Kidney (tissue), 14 donors: ENCODE measurements around the gene ANKRD44. TPM values are rescaled to one million over a fixed set of nuclear protein-coding genes. Genes with fewer than 3 reads are reported as not detected.
A peak's percentile ranks its signal among the peaks of the same experiment; 100 is the strongest.

Source experiments
- DNase-seq, 5 donors: peaks; one replicate each; pipeline ENCODE4 v3.0.0-alpha.2; 2013 to 2020
- FAIRE-seq: peaks from 2 replicates; lab custom pipeline; 2012; peaks lifted over from hg19 to GRCh38; lab: Jason Lieb, UNC
- H3K27ac ChIP-seq, 2 donors: one replicate each; pipeline ENCODE4 v1.7.0; 2013; ENCODE audit warnings: low read depth in 2 of 2, low read length in 2 of 2, inconsistent platforms in 1 of 2
- H3K27me3 ChIP-seq: one replicate; pipeline ENCODE4 v1.7.1; 2013; ENCODE audit warnings: low read length, inconsistent platforms; ENCODE audit not compliant: control insufficient read depth, insufficient read depth
- H3K36me3 ChIP-seq, 3 donors: one replicate each; pipeline versions ENCODE4 v1.7.0 to v1.7.1; 2013; ENCODE audit warnings: low read length in 3 of 3, control low read depth in 1 of 3, inconsistent platforms in 1 of 3; ENCODE audit not compliant: insufficient read depth in 3 of 3, control insufficient read depth in 2 of 3
- H3K4me1 ChIP-seq, 3 donors: one replicate each; pipeline versions ENCODE4 v1.7.0 to v1.7.1; 2013; ENCODE audit warnings: low read length in 3 of 3, inconsistent platforms in 1 of 3, low read depth in 1 of 3; ENCODE audit not compliant: control insufficient read depth in 2 of 3, insufficient read depth in 2 of 3
- H3K4me3 ChIP-seq, 3 donors: one replicate each; pipeline versions ENCODE4 v1.7.0 to v1.8.1; 2013; ENCODE audit warnings: low read length in 3 of 3, control low read depth in 1 of 3, inconsistent platforms in 1 of 3
- H3K9ac ChIP-seq, 3 donors: one replicate each; pipeline versions ENCODE4 v1.7.0 to v1.7.1; 2013; ENCODE audit warnings: low read length in 3 of 3, control low read depth in 1 of 3, inconsistent platforms in 1 of 3
- H3K9me3 ChIP-seq, 3 donors: one replicate each; pipeline versions ENCODE4 v1.7.0 to v1.7.1; 2013; ENCODE audit warnings: low read length in 3 of 3, control low read depth in 1 of 3, inconsistent platforms in 1 of 3; ENCODE audit not compliant: control insufficient read depth in 2 of 3, insufficient read depth in 1 of 3
- CTCF ChIP-seq: IDR thresholded peaks from 3 replicates; pipeline ENCODE4 v1.5.1; 2012; ENCODE audit warnings: mild to moderate bottlenecking, moderate library complexity, borderline replicate concordance; ENCODE audit not compliant: insufficient read depth; ENCODE audit errors: extremely low read depth
- intact Hi-C: fragments of 100-400 bp; cut with DNase I; formaldehyde crosslinking; loops from one replicate; pipeline ENCODE4 v1.11.1; 2022
- polyA plus RNA-seq: library from polyadenylated mRNA; stranded (reverse); fragments of 350-450 nt; fragmentation: Illumina TruSeq; extraction: RNeasy Lipid Tissue Mini Kit (QIAGEN cat#74804); gene quantifications from one replicate; pipeline ENCODE4 v1.2.3, GENCODE V29; 2014; ENCODE audit warnings: low read depth, low replicate concordance; ENCODE audit not compliant: insufficient read depth
- total RNA-seq: library from RNA; stranded (reverse); fragmentation: NEBNext Ultra II Directional; extraction: Animal tissue kit (Norgen Biotek cat#: 25700); gene quantifications from one replicate; pipeline ENCODE4 v1.2.1, GENCODE V29; 2021
- donor health status: control.
- donor health status: control.
- donor health status: control.
- donor health status: control.
- donor health status: control.
- donor health status: DM: yes; HTN: yes; CAD: no.
- donor health status: Normal renal cell carcinoma (clear cell type).

Gene ANKRD44
- total and polyA plus RNA-seq, 2 donors from 2014 or later = 2.2 to 39.2 TPM

GRCh38 chr2:197210430-197210829 is 100.2 kb downstream of the ANKRD44 start:
- peak in 1 of 5 donors; percentile 20 for DNase-seq

DNA sequence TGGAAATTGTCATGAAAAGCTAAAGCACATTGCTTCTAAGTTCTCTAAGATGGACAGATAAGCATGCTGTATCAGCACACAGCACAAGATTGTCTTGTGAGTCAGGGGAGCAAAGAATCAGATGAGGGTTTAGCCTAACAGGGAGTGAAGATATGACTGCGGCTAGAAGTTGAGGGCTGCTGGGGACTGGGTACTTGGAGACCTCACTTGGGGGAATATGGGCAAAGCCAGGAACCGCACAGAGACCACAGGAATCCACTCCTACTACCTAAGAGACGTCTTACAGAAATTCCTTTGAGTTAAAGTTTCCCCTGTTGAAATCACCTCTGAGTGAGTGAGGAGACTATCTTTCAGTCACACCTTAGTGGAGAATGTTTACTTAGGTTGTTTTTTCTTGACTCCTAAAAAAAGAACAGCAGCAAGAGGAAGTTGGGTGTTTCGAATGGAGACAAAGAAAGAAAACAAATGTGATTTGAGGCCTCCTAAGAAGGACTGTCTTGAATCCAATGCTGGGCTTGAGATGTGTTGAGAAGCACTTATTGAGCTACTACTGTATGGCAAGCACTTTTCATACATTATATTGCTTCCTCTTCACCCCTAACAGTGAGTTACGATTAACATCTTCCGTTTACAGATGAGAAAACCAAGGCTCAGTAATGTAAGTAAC is 100.7 kb downstream of the ANKRD44 start:
- H3K4me1 ChIP-seq = peaks cover 0 to 3% (median 2%) of the 10 kb centered on the region in 3 donors
- intact Hi-C loops = no loop called here
- H3K27ac ChIP-seq = no peak overlapping the region
- no peaks in the 10 kb centered on the region for H3K9me3 ChIP-seq
- FAIRE-seq (no peak), DNase-seq (no peak)
- no peaks in the 10 kb centered on the region for H3K36me3 ChIP-seq
- H3K27me3 ChIP-seq = no peaks in the 10 kb centered on the region
- TF ChIP-seq CTCF = no peak
- no peak overlapping the region for H3K9ac ChIP-seq
- H3K4me3 ChIP-seq = no peak overlapping the region

More at GRCh38 chr2:197210430-197210829, 100.2 kb downstream of the ANKRD44 start:
- Histone ChIP-seq H3K27me3 (no peaks in the 10 kb centered on the region), H3K36me3 (no peaks in the 10 kb centered on the region), H3K27ac (no peak overlapping the region), H3K4me3 (no peak overlapping the region), H3K9me3 (no peaks in the 10 kb centered on the region), H3K9ac (no peak overlapping the region), H3K4me1 (peaks cover 0 to 3% (median 2%) of the 10 kb centered on the region in 3 donors)
- TF ChIP-seq CTCF = no peak
- intact Hi-C loops = no loop called here
- FAIRE-seq = no peak

GRCh38 chr2:197209246-197209645 is 101.3 kb downstream of the ANKRD44 start:
- DNase-seq (peak in 1 of 5 donors; percentile 25), FAIRE-seq (no peak)
- intact Hi-C loops = no loop called here
- no peak overlapping the region for H3K9ac ChIP-seq
- peaks cover 0 to 4% (median 3%) of the 10 kb centered on the region in 3 donors for H3K4me1 ChIP-seq
- no peaks in the 10 kb centered on the region for H3K36me3 ChIP-seq
- no peak overlapping the region for H3K4me3 ChIP-seq
- TF ChIP-seq CTCF = no peak
- no peaks in the 10 kb centered on the region for H3K9me3 ChIP-seq
- no peak overlapping the region for H3K27ac ChIP-seq
- H3K27me3 ChIP-seq = no peaks in the 10 kb centered on the region

- Histone ChIP-seq H3K27me3 (no peaks in the 10 kb centered on the region), H3K36me3 (no peaks in the 10 kb centered on the region), H3K4me1 (peaks cover 0 to 4% (median 3%) of the 10 kb centered on the region in 3 donors), H3K9me3 (no peaks in the 10 kb centered on the region), H3K9ac (no peak overlapping the region), H3K4me3 (no peak overlapping the region), H3K27ac (no peak overlapping the region)
- intact Hi-C loops = no loop called here
- DNase-seq (peak in 1 of 5 donors; percentile 18), FAIRE-seq (no peak)
- no peak for TF ChIP-seq CTCF
Observed at GRCh38 chr2:197208841-197209240, 101.7 kb downstream of the ANKRD44 start.
